HepG2 (cell line): ENCODE measurements around the gene MAGEA6. TPM values are rescaled to one million over a fixed set of nuclear protein-coding genes. Genes with fewer than 3 reads are reported as not detected.

Experiments
- ATAC-seq: fragments of 200-7000 bp; cut with Tn5 transposase; 3 replicates; pipeline ENCODE4 v1.9.1; 2020; ENCODE audit warnings: mild to moderate bottlenecking, moderate library complexity
- BruUV-seq: library from RNA; stranded (reverse); fragments of 400-500 nt; replicated peaks from 2 replicates; lab custom pipeline; 2021; lab: Mats Ljungman, UMichigan
- CTCF ChIA-PET: fragments of 300-600 bp; formaldehyde crosslinking; extraction: SDS; loops from one replicate; lab custom pipeline; 2021; ENCODE audit warnings: low total read pairs, inconsistent platforms, low intra/inter-chr PET ratio; lab: Yijun Ruan, JAX
- POLR2A ChIA-PET: fragments of 350-600 bp; sonication (Branson Sonifier 250); formaldehyde crosslinking; loops from one replicate; lab custom pipeline; 2020; ENCODE audit warnings: antibody characterized with exemption, inconsistent platforms; lab: Yijun Ruan, JAX
- DNase-seq: peaks from one replicate; pipeline ENCODE4 v3.0.0-alpha.2; 2015; ENCODE audit warnings: low spot score
- FAIRE-seq: peaks from 3 replicates; lab custom pipeline; 2011; peaks lifted over from hg19 to GRCh38; lab: Jason Lieb, UNC
- H2AFZ ChIP-seq: one replicate; pipeline ENCODE4 v1.6.1; 2011; ENCODE audit warnings: low read length, inconsistent platforms
- H3K27ac ChIP-seq: fragments of 300-600 bp; 3 replicates; pipeline ENCODE4 v1.8.0; 2011; ENCODE audit warnings: mixed run types, mild to moderate bottlenecking, mixed read lengths, low read length, inconsistent platforms; ENCODE audit not compliant: insufficient read depth; ENCODE audit errors: extremely low read length
- H3K27me3 ChIP-seq, 2 experiments: fragments of 200-600 bp in 1 of 2; 2 replicates in 1 of 2; 3 replicates in 1 of 2; pipeline versions ENCODE4 v1.6.0 to v1.8.0; 2011; ENCODE audit warnings: low read length in 2 of 2, mild to moderate bottlenecking in 2 of 2, moderate library complexity in 2 of 2, inconsistent platforms in 1 of 2; ENCODE audit not compliant: insufficient read depth in 2 of 2, control insufficient read depth in 1 of 2
- H3K36me3 ChIP-seq, 2 experiments: fragments of 200-600 bp in 1 of 2; replicated peaks in 1 of 2; 2 replicates in 1 of 2; 3 replicates in 1 of 2; pipeline versions ENCODE4 v1.5.1 to v1.8.0; 2011; ENCODE audit warnings: low read length in 2 of 2, inconsistent platforms in 1 of 2; ENCODE audit not compliant: insufficient read depth in 2 of 2, control insufficient read depth in 1 of 2
- H3K4me1 ChIP-seq: 2 replicates; pipeline ENCODE4 v1.5.1; 2012; ENCODE audit warnings: low read length, inconsistent platforms; ENCODE audit not compliant: insufficient read depth
- H3K4me2 ChIP-seq: 2 replicates; pipeline ENCODE4 v1.6.0; 2011; ENCODE audit warnings: low read depth, low read length, inconsistent platforms
- H3K4me3 ChIP-seq, 3 experiments: fragments of 200-600 bp in 1 of 3; sonication (generic), shearing (Covaris generic) in 1 of 3; replicated peaks in 1 of 3; 2 replicates each; pipeline ENCODE4 v1.5.1; 2011 to 2016; ENCODE audit warnings: low read length in 3 of 3, inconsistent platforms in 2 of 3, low read depth in 2 of 3, mild to moderate bottlenecking in 2 of 3, control low read depth in 1 of 3, mixed read lengths in 1 of 3; ENCODE audit not compliant: insufficient read depth in 1 of 3
- H3K79me2 ChIP-seq: one replicate; pipeline ENCODE4 v1.6.1; 2011; ENCODE audit warnings: low read length, inconsistent platforms; ENCODE audit not compliant: insufficient read depth
- H3K9ac ChIP-seq: 2 replicates; pipeline ENCODE4 v1.6.0; 2011; ENCODE audit warnings: mild to moderate bottlenecking, low read depth, low read length, inconsistent platforms; ENCODE audit not compliant: insufficient read depth
- H3K9me3 ChIP-seq: 2 replicates; pipeline ENCODE4 v1.5.1; 2012; ENCODE audit warnings: mild to moderate bottlenecking, low read length
- H4K20me1 ChIP-seq: 2 replicates; pipeline ENCODE4 v1.6.0; 2011; ENCODE audit warnings: inconsistent platforms, mild to moderate bottlenecking, low read length, moderate library complexity; ENCODE audit not compliant: insufficient read depth
- RFX5 ChIP-seq: IDR thresholded peaks from 2 replicates; pipeline ENCODE4 v1.6.1; 2011; ENCODE audit warnings: low read depth, low read length, improper control_type of control experiment
- WGBS: methylation state at CpG from one replicate; pipeline ENCODE4 v1.1.6; 2017; ENCODE audit warnings: low lambda C conversion rate; 5-methylcytosine and 5-hydroxymethylcytosine counted together
- in situ Hi-C: cut with HindIII; loops from 2 replicates; pipeline ENCODE4 v1.10.0; 2017; ENCODE audit warnings: low pct_unique_long_range_greater_than_20kb; ENCODE audit not compliant: extremely low pct_ligation_motif_present
- intact Hi-C: fragments of 100-400 bp; cut with micrococcal nuclease; formaldehyde crosslinking; loops from one replicate; pipeline ENCODE4 v1.10.0; 2022; ENCODE audit not compliant: unreplicated experiment
- polyA plus RNA-seq, 8 experiments: library from polyadenylated mRNA; depleted of rRNA in 3 of 8; stranded (reverse) in 7 of 8; unstranded in 1 of 8; fragments of >200 nt; fragmentation: Illumina TruSeq in 4 of 8; extraction: Trizol in 4 of 8; gene quantifications; 2 replicates each; pipeline versions ENCODE4 v1.2.1 to v1.2.3, GENCODE V29; 2011 to 2016; ENCODE audit warnings: low read depth in 4 of 8, missing spikeins in 1 of 8, mixed read lengths in 1 of 8; ENCODE audit not compliant: insufficient read depth in 1 of 8
- total RNA-seq, 5 experiments: library from RNA; depleted of rRNA; stranded (reverse); fragments of >200 nt; fragmentation: Illumina TruSeq; extraction: Trizol; gene quantifications; 2 replicates each; pipeline ENCODE4 v1.2.3, GENCODE V29; 2016; ENCODE audit warnings: low read depth in 1 of 5
- TF ChIP-seq, protein P1 (sequence below): sonication (generic); formaldehyde crosslinking; IDR thresholded peaks from 2 replicates; pipeline ENCODE4 v1.9.0; 2021; ENCODE audit warnings: missing genetic modification reagents, borderline replicate concordance
- TF ChIP-seq, protein P2 (sequence below): conservative IDR thresholded peaks from 2 replicates; pipeline ENCODE4 v1.6.1; 2018; ENCODE audit warnings: missing genetic modification reagents

The MAGEA6 gene
- total and polyA plus RNA-seq, 2 of the 13 experiments (the other 11 are each of a cell fraction or from before 2014, with no cell fraction given) = 0.18 to 0.97 TPM

- no peak overlapping the region for H2AFZ ChIP-seq
- no peak for TF ChIP-seq RFX5
- TF ChIP-seq, protein P1, sequence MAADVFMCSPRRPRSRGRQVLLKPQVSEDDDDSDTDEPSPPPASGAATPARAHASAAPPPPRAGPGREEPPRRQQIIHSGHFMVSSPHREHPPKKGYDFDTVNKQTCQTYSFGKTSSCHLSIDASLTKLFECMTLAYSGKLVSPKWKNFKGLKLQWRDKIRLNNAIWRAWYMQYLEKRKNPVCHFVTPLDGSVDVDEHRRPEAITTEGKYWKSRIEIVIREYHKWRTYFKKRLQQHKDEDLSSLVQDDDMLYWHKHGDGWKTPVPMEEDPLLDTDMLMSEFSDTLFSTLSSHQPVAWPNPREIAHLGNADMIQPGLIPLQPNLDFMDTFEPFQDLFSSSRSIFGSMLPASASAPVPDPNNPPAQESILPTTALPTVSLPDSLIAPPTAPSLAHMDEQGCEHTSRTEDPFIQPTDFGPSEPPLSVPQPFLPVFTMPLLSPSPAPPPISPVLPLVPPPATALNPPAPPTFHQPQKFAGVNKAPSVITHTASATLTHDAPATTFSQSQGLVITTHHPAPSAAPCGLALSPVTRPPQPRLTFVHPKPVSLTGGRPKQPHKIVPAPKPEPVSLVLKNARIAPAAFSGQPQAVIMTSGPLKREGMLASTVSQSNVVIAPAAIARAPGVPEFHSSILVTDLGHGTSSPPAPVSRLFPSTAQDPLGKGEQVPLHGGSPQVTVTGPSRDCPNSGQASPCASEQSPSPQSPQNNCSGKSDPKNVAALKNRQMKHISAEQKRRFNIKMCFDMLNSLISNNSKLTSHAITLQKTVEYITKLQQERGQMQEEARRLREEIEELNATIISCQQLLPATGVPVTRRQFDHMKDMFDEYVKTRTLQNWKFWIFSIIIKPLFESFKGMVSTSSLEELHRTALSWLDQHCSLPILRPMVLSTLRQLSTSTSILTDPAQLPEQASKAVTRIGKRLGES (CRISPR knock-in tag) = no peak
- TF ChIP-seq, protein P2, sequence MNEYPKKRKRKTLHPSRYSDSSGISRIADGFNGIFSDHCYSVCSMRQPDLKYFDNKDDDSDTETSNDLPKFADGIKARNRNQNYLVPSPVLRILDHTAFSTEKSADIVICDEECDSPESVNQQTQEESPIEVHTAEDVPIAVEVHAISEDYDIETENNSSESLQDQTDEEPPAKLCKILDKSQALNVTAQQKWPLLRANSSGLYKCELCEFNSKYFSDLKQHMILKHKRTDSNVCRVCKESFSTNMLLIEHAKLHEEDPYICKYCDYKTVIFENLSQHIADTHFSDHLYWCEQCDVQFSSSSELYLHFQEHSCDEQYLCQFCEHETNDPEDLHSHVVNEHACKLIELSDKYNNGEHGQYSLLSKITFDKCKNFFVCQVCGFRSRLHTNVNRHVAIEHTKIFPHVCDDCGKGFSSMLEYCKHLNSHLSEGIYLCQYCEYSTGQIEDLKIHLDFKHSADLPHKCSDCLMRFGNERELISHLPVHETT (CRISPR knock-in tag) = no peak
- intact Hi-C loops = no loop called here
- no peaks in the 10 kb centered on the region for H3K27me3 ChIP-seq
- H3K9me3 ChIP-seq = no peaks in the 10 kb centered on the region
- no peaks in the 10 kb centered on the region for H3K79me2 ChIP-seq
- BruUV-seq = no TSS peak
- no peak for DNase-seq
- no peak overlapping the region for H3K27ac ChIP-seq
- no peak overlapping the region for H3K4me2 ChIP-seq
- ChIA-PET POLR2A (no interaction called here), CTCF (no interaction called here)
- in situ Hi-C loops = loop anchor here (25.0 kb wide), 2 partner anchors 181 to 1081 kb away; partner anchors contain the start of genes CNGA2 and GABRQ
- no peak for FAIRE-seq
- WGBS = 43% methylated on average over 5 of the region's 5 CpGs
- H3K4me3 ChIP-seq = no peak overlapping the region
- ATAC-seq = no peak
- H3K4me1 ChIP-seq = peaks cover 12% of the 10 kb centered on the region
- H3K36me3 ChIP-seq = no peaks in the 10 kb centered on the region
- H4K20me1 ChIP-seq = no peaks in the 10 kb centered on the region
- no peak overlapping the region for H3K9ac ChIP-seq
Measured at GRCh38 chrX:152818356-152818755, 48.9 kb upstream of the MAGEA6 start.
